ENCODE measurements around the gene DTNA.
"Not testable (repeated sequence)": the region's sequence is repeated elsewhere in the genome, so short reads cannot be mapped to it uniquely, and the experiment has no call there.

Gene DTNA

GRCh38 chr18:34864836-34865497 lies 154.9 kb downstream of the DTNA start:
- DNase-seq = no peak

- DNase-seq = no peak
These were observed 156.2 kb downstream of the DTNA start for GRCh38 chr18:34866310-34866709.

GRCh38 chr18:34866739-34867138 lies 156.6 kb downstream of the DTNA start:
- no peak for DNase-seq

GRCh38 chr18:34867520-34867919 lies 157.4 kb downstream of the DTNA start:
- DNase-seq = peak; percentile 3

GRCh38 chr18:34870555-34871310 lies 160.6 kb downstream of the DTNA start:
- no peak for DNase-seq

GRCh38 chr18:34871435-34871834 lies 161.3 kb downstream of the DTNA start:
- DNase-seq = no peak

- no peak for DNase-seq
These were observed 162.0 kb downstream of the DTNA start for GRCh38 chr18:34872066-34872465.

GRCh38 chr18:34873986-34874580 lies 164.0 kb downstream of the DTNA start:
- DNase-seq = no peak

- no peak for DNase-seq
These were observed 165.1 kb downstream of the DTNA start for GRCh38 chr18:34875150-34875549.

- no peak for DNase-seq
These were observed 170.3 kb downstream of the DTNA start for GRCh38 chr18:34880403-34880802.

- no peak for DNase-seq
These were observed 171.1 kb downstream of the DTNA start for GRCh38 chr18:34880882-34881834.

- DNase-seq = no peak
These were observed 174.3 kb downstream of the DTNA start for GRCh38 chr18:34884436-34884835.

- no peak for DNase-seq
These were observed 176.1 kb downstream of the DTNA start for GRCh38 chr18:34886177-34886576.

GRCh38 chr18:34887881-34888580 lies 177.9 kb downstream of the DTNA start:
- no peak for DNase-seq

- DNase-seq = no peak
These were observed 180.5 kb downstream of the DTNA start for GRCh38 chr18:34890486-34891085.

GRCh38 chr18:34892379-34892778 lies 182.3 kb downstream of the DTNA start:
- DNase-seq = no peak

GRCh38 chr18:34893239-34893638 lies 183.1 kb downstream of the DTNA start:
- DNase-seq = no peak

GRCh38 chr18:34901299-34901698 lies 191.2 kb downstream of the DTNA start:
- no peak for DNase-seq

- no peak for DNase-seq
These were observed 194.9 kb downstream of the DTNA start for GRCh38 chr18:34904994-34905393.

- DNase-seq = not testable (repeated sequence)
These were observed 196.9 kb downstream of the DTNA start for GRCh38 chr18:34906985-34907384.

GRCh38 chr18:34909637-34910364 lies 199.7 kb downstream of the DTNA start:
- DNase-seq = no peak
